ENCODE data around the gene CCT7.

The CCT7 gene

DNA sequence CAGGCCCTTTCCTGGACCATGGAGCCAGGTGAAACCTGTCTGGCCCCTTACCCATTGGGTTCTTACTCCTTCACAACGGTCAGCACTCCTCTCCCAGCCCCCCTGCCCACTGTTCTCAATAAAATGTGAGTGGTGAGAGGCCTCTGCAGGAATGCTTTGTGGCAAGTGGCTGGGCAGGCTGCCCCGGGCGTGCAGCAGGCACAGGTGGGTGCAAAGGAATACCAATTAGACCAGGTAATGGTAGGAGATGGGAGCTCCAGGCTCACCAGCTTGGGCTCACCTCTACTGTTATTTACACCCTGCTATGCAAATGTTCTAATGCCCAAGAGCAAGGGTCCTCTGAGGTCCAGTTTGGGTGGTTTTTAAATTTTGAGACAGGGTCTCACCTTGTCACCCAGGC is 7.0 kb upstream of the CCT7 start:
- no peak for DNase-seq

DNA sequence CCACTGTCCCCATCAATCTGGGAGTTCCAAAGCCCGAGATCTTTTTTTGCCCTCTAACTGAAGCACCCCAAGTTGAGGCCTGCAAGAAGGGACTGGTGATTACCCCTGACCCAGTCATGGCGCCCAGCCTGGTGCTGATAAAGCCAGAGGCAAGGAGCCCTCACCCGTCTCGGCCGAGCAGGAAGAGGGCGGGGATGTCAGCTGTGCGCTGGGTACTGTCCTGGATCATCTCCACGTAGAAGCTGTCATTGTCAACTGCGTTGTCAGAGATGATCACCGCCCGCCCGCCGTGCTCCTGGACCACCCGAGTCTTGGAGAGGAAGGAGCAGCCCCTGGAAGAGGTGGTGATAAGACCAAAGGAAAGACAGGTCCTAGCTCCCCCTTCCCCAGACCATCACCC is 5.5 kb upstream of the CCT7 start:
- DNase-seq, result no peak

DNA sequence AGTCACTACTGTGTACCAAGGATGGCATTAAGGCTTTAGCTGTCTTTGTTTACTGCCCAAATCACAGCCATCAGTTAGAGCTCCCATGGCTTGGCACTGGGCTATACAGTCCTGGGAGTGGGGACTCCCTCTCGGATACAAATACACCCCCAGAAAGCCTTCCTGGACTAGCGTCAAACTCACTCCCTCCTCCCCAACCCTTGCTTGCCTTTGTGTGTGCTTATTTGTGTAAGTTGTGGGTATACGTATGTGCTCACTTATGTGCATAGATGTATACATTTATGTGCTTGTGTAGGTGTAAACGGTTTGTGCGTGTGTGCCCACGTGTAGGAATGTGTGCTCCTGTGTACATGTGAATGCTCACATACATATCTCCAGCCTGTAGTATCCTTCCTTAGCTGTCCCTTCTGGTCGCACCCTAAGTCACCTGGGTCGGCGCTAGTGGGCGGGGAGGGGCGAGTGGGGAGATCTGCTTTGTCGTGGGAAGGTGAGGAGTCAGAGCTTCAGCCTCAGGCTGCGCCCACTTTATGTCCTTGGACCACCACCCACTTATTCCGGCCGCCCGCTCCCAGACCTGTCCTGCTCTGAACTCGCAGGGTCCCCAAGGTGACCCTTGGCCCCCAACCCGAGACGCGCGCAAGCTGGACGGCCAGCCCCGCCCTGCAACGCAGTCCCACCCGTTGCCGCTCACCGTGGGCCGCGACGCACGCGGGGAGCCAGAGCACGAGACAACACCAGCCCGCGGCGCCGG is 1.5 kb upstream of the CCT7 start:
- no peak for DNase-seq

DNA sequence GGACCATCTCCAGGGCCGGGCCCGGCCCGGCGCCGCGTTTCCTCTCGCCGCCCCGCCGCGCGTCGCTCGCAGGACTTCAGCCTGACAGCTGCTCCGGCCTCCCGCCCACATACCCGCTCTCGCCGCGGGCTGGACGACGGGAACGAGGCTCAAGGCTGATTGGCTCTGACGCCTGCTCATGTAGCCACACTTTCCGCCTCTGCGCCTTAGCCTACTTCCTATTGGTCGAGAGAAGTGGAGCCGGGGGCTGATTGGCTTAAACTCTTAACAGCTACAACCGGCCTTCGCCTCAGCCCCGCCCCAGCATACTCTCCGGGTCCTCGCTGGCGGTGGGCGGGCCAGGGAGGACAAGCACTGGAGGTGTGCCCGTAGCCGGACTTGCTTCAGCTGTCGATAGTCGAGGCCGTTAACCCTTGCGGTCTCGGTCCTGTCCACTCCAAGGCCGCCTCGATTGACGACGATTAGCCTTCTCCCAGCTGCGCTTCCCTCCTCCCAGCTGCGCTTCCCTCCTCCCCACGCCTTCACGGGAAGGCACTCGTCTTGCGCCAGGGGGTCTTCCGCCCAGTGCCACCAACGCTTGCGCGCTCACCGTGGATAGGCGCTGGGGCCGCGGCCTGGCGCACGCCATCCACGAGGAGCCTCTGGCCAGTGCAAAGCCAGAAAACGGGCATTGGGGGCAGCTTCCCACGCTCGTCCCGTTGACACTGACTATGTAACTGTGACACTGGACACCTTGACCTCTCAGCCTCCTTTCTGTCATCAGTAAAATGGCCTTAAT is 765 bp upstream of the CCT7 start, which contains the start of gene PRADC1:
Gene PRADC1 (minus strand): TSS at position 86 of the 778 bp plus-strand sequence. CDS start 79 bp downstream, at position 7.
- peak; percentile 85 to 88 for DNase-seq

DNA sequence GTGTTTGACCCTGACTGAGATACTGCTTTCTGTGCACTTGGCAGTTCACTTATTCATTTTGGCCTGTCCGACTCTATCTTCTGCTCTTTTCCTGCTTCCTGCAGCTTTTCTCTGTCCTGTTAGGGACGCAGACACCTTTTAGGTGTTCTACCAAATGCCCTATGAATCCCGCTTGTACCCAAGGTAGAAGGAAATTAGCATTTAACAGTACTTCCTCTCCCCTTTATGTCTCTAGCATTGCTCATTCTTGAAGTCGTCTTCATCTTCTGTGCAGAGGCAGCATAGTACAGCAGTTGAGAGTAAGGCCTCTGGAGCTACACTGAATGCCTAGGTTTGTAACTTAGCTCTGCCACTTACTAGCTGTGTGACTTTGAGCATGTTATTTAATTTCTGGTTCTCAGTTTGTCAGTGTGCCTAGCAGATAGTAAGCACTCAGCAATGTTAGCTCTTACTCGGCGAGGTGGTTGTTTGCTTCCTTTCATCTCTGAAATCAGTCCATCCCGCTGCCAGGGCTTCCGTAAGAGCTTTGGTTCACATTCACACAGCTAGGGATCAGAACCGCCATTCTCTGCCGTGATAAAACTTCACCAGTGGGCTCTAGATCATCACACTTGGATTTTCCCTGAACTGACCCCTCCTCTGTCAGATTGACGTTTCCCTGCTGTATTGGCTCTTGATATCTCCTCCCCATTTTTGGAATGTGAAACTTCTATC is 1.4 kb downstream of the CCT7 start:
- no peak for DNase-seq

DNA sequence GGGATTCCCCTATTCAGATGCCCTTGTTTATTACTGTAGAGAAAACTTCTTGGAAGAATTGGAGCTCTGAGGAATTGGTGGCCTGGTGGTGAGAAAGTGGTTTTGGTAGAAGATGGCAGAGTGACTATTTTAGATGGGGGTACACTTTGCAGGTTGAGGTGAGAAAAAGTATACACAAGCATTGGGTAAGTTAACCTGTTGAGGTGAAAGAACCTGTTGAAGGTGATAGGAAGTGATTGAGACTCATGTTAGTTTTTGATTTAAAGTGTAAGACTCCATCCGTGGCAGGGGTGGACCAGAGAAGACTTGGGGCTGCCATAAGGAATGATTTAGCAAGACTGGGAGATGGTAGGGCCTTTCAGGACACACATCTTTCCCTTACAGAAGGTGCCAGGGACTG is 3.1 kb downstream of the CCT7 start:
- DNase-seq, result no peak

DNA sequence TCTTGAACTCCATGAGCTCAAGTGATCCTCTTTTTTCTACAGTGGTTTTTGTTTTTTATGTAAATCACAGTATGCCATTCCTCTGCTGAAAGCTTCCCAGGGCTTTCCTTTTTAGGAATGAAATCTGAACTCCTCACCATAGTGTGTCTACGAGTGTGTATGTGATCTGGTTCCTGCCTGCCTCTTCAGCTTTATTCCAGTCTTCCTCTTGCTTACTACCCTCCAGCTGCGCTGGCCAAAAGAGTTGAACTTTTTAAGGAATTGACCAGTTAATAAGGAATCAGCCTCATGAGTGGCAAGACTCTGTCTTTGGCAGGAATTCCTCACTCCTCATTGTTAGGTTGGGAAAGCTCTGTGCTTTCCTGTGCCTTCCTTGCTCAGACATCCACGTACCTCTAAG is 4.0 kb downstream of the CCT7 start:
- DNase-seq, result no peak

DNA sequence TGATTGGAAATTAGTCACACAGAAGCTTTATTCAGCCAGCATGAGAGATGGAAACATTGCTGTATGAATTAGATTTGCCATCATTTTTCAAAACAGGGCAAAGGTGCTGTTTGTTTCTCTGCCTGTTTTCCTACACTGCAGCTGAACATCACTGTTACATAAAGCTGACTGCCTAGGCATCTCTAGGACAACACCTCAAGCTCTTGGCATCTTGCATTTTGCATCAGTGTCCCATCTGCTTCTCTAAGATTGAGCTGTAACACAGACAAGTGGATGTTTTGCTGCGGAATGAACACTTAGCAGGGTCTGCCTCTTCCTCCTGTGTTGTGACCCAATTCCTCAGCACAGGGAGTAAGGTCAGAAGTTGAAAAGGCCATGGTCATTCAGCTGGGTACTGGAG is 4.9 kb downstream of the CCT7 start:
- no peak for DNase-seq

DNA sequence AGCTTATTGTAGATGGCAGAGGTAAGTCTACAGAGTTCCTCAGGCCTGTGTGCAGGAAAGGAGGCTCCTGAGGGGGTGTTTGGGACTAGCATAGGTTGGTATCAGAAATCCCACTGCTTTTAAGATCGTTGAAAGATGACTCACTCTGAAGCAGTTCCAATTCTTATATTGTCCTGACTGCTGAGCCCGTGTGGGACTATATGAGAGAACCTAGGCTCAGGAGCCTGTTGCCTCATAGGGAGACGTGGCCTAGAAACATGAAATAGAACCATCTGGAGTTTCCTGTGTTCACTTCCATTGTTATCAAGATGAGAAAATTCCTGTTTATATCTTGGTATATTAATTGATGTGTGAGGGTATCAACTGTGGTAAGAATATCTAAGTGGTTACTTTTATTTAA is 5.7 kb downstream of the CCT7 start:
- DNase-seq, result no peak

DNA sequence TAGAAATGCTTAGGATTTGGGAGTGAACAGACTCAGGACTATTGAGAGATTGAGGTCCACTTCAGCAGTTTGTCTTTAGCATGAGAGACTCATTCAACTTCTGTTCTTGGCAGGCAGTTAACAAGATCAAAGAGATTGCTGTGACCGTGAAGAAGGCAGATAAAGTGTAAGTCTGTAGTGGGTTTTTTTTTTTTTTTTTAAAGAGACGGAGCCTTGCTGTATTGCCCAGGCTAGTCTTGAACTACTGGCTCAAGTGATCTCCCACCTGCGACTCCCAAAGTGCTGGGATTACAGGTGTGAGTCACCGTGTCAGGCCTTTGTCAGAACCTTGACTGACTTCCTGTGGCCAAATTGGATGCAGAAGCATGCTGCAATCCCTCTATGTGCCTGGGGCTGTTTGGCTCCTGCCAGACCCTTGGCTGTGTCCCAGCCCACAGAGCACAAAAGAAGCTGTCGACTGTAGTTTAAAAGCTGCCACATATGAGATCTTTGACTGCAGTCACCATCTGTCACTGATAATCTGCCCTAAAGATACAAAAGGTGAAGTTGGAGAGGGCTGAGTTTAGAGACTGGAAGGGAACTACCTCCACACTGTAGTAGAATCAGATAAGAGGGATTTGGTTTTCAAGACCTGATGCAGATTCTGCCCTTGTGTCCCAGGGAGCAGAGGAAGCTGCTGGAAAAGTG is 9.9 kb downstream of the CCT7 start:
- DNase-seq, result no peak

DNA sequence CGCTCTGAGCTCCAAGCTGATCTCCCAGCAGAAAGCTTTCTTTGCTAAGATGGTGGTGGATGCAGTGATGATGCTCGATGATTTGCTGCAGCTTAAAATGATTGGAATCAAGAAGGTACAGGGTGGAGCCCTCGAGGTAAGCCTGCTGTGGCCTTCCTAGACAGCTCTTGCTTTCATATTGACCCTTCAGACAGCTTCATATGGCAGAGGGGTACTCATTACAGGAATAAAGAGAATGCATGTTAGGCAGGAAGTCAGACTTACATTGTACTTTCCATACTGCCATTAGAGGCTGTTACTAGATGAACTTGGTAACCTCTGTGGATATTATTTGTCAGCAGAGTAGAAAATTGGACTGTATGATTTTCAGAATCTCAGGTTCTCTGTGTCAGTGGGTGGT is 10.5 kb downstream of the CCT7 start:
- no peak for DNase-seq

DNA sequence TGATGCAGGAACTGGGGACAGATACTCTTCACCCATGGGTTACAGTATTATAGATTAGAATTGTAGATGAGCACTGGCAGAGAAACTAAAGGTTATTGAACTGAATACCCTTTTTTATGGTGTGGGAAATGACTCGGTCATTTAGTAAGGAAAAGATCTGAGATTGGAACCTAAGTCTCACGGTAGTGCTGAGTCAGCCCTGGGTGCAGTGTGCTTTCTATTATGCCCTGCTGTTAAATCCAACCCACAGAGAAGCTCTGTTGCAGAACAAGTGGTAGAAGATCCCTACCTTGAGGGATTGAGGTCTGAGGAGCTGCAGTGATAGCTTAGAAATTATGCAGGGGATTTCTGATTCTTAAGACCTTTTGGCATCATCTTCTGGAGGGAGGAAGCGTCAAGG is 12.7 kb downstream of the CCT7 start:
- DNase-seq, result no peak

DNA sequence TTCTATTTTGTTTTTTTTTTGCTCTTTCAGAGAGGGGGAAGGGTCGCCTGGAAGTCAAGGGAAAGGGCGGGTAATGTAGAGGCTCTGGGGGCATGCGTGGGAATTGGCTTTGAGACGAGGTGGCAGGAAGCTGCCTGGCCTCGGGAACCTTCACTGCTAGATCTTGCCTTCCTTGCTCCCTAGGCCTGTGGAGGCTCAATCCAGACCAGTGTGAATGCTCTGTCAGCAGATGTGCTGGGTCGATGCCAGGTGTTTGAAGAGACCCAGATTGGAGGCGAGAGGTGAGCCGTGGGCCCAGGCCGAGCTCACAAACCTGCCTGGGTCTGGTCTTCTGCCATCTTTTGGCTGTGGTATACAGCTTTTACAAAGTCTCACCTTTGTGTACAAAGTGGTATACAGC is 15.5 kb downstream of the CCT7 start:
- no peak for DNase-seq

DNA sequence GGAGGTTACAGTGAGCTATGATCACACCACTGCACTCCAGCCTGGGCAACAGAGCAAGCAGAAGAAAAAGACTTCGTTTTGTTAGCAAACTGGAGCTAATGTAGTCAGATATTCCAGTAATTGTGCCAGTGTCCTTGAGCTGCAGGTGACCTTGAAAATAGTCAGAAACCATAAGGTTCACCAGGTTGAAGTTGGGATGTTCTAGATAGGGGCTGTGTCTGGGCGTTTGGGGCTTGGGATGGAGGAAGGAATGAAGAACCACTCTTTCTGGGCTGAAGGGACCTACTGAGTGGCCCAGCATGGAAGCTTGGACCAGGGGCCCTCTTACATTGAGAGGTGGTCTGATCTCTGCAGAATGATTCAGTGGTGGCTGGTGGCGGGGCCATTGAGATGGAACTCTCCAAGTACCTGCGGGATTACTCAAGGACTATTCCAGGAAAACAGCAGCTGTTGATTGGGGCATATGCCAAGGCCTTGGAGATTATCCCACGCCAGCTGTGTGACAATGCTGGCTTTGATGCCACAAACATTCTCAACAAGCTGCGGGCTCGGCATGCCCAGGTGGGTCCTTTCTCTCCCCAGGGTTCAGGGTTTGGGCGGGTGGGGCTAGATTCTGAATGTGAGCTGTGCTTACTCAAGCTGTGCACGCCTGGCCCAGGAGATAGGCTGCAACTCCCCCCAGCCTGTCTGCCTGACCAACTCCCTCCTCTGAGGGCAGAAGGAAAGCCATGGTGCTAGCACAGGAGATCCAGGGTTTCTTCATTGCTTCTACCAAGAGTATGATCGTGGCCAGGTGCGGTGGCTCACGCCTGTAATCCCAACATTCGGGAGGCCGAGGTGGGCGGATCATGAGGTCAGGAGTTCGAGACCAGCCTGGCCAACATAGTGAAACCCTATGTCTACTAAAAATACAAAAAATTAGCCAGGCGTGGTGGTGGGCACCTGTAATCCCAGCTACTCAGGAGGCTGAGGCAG is 17.1 kb downstream of the CCT7 start:
- no peak for DNase-seq

DNA sequence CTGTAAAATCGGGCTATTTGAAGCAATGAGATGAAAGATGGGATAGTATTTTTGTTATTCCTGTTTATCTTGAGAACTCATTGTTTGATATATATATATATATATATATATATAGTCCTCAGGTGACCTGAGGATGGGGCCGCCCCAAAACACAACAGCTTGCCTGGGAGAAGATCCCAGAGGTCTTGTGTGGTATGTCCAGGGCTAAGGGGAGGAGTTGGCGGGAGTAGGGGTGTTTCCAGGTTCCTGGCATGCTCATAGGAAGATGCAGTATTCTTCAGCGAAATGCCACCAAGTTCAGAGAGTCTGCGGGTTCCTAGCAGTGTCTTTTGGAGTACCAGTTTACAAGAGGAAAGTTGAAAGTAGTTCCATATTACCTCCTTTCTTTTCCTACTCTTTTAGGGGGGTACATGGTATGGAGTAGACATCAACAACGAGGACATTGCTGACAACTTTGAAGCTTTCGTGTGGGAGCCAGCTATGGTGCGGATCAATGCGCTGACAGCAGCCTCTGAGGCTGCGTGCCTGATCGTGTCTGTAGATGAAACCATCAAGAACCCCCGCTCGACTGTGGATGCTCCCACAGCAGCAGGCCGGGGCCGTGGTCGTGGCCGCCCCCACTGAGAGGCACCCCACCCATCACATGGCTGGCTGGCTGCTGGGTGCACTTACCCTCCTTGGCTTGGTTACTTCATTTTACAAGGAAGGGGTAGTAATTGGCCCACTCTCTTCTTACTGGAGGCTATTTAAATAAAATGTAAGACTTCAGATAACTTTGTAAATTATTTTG is 18.3 kb downstream of the CCT7 start:
- DNase-seq, result no peak

DNA sequence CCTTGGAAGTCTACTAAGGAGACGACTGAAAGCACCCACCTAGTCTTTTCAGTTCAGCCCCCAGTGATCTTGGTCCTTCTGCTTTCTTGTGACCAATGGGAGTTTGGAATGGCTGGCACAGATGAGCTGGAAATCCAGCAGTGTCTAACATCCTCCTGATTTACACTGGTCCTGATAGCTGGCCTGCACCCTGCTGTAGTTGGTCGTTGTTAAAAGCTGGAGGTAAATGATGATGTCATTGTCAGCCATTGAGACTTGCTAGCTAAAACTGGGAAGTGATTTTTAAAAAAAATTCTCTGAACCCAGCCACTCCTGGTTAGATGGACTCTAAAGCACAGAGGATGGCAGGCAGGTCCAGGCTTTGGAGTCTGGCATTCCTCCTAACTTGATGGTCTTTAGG is 19.3 kb downstream of the CCT7 start:
- DNase-seq, result no peak

DNA sequence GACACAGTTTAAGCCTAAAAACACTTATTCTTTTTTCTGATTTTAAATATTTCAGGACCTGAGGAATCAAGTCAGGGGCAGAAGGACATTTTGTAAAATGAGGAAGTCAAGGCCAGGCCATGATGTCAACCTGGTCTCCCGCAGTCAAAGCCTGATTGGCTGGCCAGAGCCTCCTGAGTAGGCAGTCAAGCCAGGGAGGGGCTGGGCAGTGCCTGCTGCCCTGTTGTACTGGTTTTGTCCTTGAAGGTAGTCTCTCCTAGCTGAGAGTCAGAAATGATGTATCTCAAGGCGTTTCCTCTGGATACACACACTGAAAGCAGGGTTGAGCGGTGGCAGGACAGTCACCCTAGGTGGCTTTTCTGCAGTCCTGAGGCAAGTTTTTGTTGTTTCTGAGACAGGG is 19.8 kb downstream of the CCT7 start:
- no peak for DNase-seq

DNA sequence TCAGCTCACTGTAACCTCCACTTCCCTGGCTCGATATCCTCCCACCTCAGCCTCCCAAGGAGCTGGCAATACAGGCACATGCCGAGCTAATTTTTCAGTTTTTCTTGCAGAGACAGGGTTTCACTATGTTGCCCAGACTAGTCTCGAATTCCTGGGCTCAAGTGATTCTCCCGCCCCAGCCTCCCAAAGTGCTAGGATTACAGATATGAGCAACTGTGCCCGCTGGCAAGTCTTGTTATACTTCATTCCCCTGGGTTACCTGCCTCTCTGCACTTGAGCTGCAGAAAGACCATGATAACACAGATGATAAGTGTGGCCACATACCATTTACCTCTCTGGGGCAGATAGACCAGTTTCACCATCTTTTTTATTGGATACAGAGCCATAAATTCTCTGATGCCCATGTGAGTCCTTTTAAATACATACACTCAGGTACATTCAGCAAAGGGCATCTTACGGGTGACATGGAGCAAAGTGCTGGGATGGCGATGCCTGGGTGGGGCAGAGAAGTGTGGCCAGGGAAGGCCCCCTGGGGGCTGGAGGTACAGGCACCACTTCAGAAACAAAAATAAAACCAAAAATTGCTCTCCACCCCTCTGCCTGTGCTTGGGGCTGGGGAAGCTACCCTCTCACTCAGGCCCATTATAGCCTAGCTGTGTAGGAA is 20.4 kb downstream of the CCT7 start:
- no peak for DNase-seq

DNA sequence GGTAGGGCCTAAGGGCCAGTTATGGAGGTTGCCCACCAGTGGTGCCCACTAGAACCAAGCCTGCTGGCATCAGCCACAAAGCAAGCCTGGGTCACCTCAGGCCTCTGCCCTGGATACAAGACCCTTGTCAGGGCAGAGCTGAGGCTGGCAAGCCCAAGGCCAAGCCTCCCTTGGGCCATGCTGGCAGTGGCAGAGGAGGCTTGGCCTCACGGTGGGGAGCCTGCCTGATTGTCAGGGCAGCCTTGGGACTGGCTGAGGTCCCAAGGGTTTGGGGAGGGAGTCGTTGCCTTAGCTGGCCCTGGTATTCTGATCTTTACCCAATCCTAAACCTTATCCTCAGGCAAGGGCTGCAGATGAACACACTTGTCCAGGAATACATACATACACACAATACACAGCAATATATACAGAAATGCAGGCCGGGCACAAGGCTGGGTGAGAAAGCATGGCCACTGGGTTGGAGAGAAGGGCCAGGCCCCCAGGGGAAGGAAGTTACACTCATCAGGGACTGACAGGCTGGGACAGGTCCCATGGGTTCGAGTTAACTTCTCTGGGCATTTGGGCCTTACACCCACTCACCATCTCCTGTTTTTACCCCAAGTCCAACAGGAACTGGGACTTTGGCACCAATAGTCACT is 21.0 kb downstream of the CCT7 start:
- no peak for DNase-seq
